ENCODE measurements around the gene NRG2. TPM values are rescaled to one million over a fixed set of nuclear protein-coding genes. Genes with fewer than 3 reads are reported as not detected.

Gene NRG2
- total RNA-seq, 3 donors from 2014 or later = 5.9 to 16.5 (median 7.2) TPM

GRCh38 chr5:139871614-139872013 is 171.5 kb downstream of the NRG2 start:
- TF ChIP-seq CTCF (IDR thresholded peaks at IDR 0.05) (no peak), POLR2A (IDR thresholded peaks at IDR 0.05) (no peak), POLR2AphosphoS5 (IDR thresholded peaks at IDR 0.05) (no peak)
- intact Hi-C loops (cut with DNase I; ENCODE audit: low total_unique reads) = no loop called here
- no peak overlapping the region for H3K4me3 ChIP-seq
- no peaks in the 10 kb centered on the region for H3K27me3 ChIP-seq
- H3K4me1 ChIP-seq = peaks cover 6 to 8% of the 10 kb centered on the region in 2 donors
- DNase-seq (ENCODE audit: low spot score in 2 of 2) = no peak
- H3K36me3 ChIP-seq = no peaks in the 10 kb centered on the region
- H3K9me3 ChIP-seq = no peaks in the 10 kb centered on the region
- peak overlapping the region; percentile 79 to 86 for H3K27ac ChIP-seq

GRCh38 chr5:139870677-139871076 is 172.4 kb downstream of the NRG2 start:
- Histone ChIP-seq H3K4me1 (peaks cover 6 to 8% of the 10 kb centered on the region in 2 donors), H3K27me3 (no peaks in the 10 kb centered on the region), H3K4me3 (no peak overlapping the region), H3K36me3 (no peaks in the 10 kb centered on the region), H3K9me3 (no peaks in the 10 kb centered on the region), H3K27ac (peak overlapping the region; percentile 79 to 86)
- DNase-seq (ENCODE audit: low spot score in 2 of 2) = no peak
- intact Hi-C loops (cut with DNase I; ENCODE audit: low total_unique reads) = no loop called here
- no peak for TF ChIP-seq CTCF (IDR thresholded peaks at IDR 0.05)
- no peak for TF ChIP-seq POLR2AphosphoS5 (IDR thresholded peaks at IDR 0.05)
- no peak for TF ChIP-seq POLR2A (IDR thresholded peaks at IDR 0.05)

- peaks cover 6 to 8% of the 10 kb centered on the region in 2 donors for H3K4me1 ChIP-seq
- H3K4me3 ChIP-seq = peak overlapping the region in 1 of 3 donors; percentile 30
- H3K9me3 ChIP-seq = no peaks in the 10 kb centered on the region
- H3K36me3 ChIP-seq = no peaks in the 10 kb centered on the region
- TF ChIP-seq POLR2A (IDR thresholded peaks at IDR 0.05) (no peak), POLR2AphosphoS5 (IDR thresholded peaks at IDR 0.05) (no peak), CTCF (IDR thresholded peaks at IDR 0.05) (no peak)
- no peak for DNase-seq (ENCODE audit: low spot score in 2 of 2)
- H3K27ac ChIP-seq = peak overlapping the region; percentile 79 to 86
- intact Hi-C loops (cut with DNase I; ENCODE audit: low total_unique reads) = no loop called here
- H3K27me3 ChIP-seq = no peaks in the 10 kb centered on the region
Measured at GRCh38 chr5:139869042-139869790, 173.9 kb downstream of the NRG2 start.

- no peaks in the 10 kb centered on the region for H3K36me3 ChIP-seq
- TF ChIP-seq POLR2AphosphoS5 (IDR thresholded peaks at IDR 0.05) (no peak), CTCF (IDR thresholded peaks at IDR 0.05) (no peak), POLR2A (IDR thresholded peaks at IDR 0.05) (no peak)
- H3K4me3 ChIP-seq = no peak overlapping the region
- peaks cover 6 to 8% of the 10 kb centered on the region in 2 donors for H3K4me1 ChIP-seq
- no peak for DNase-seq (ENCODE audit: low spot score in 2 of 2)
- intact Hi-C loops (cut with DNase I; ENCODE audit: low total_unique reads) = no loop called here
- H3K27ac ChIP-seq = peak overlapping the region; percentile 79 to 86
- H3K27me3 ChIP-seq = no peaks in the 10 kb centered on the region
- H3K9me3 ChIP-seq = no peaks in the 10 kb centered on the region
Measured at GRCh38 chr5:139867581-139867980, 175.5 kb downstream of the NRG2 start.

GRCh38 chr5:139867109-139867508 is 176.0 kb downstream of the NRG2 start:
- Histone ChIP-seq H3K27me3 (no peaks in the 10 kb centered on the region), H3K27ac (peak overlapping the region; percentile 29 to 86), H3K36me3 (no peaks in the 10 kb centered on the region), H3K4me3 (no peak overlapping the region), H3K4me1 (peaks cover 6 to 8% of the 10 kb centered on the region in 2 donors), H3K9me3 (no peaks in the 10 kb centered on the region)
- intact Hi-C loops (cut with DNase I; ENCODE audit: low total_unique reads) = no loop called here
- no peak for TF ChIP-seq CTCF (IDR thresholded peaks at IDR 0.05)
- no peak for TF ChIP-seq POLR2AphosphoS5 (IDR thresholded peaks at IDR 0.05)
- TF ChIP-seq POLR2A (IDR thresholded peaks at IDR 0.05) = no peak
- no peak for DNase-seq (ENCODE audit: low spot score in 2 of 2)

All from breast epithelium (tissue), 4 donors.